HEK293 (cell line): ENCODE results near the gene DLG2.

ENCODE experiments used
- CTCF ChIA-PET: fragments of 350-600 bp; formaldehyde crosslinking; extraction: SDS; loops from one replicate; lab custom pipeline; 2021; ENCODE audit warnings: antibody characterized with exemption; lab: Yijun Ruan, JAX
- POLR2A ChIA-PET: fragments of 300-600 bp; formaldehyde crosslinking; extraction: SDS; loops from one replicate; lab custom pipeline; 2020; ENCODE audit warnings: antibody characterized with exemption, inconsistent platforms; lab: Yijun Ruan, JAX
- H3K27ac ChIP-seq: fragments of 200-500 bp; sonication (Bioruptor generic); 2 replicates; pipeline ENCODE4 v1.5.1; 2014; ENCODE audit warnings: low read depth, low read length, control low read depth, inconsistent platforms; ENCODE audit errors: extremely low read depth
- H3K36me3 ChIP-seq, 2 experiments: fragments of 200-500 bp in 1 of 2; sonication (Bioruptor generic) in 1 of 2; 1 replicate in 1 of 2; 2 replicates in 1 of 2; pipeline ENCODE4 v1.5.1; 2014 to 2017; ENCODE audit warnings: inconsistent platforms in 2 of 2, low read length in 2 of 2; ENCODE audit not compliant: control insufficient read depth in 2 of 2, insufficient read depth in 1 of 2
- H3K4me1 ChIP-seq: fragments of 200-500 bp; sonication (Bioruptor generic); 2 replicates; pipeline ENCODE4 v1.5.1; 2014; ENCODE audit warnings: mild to moderate bottlenecking, low read length, inconsistent platforms; ENCODE audit not compliant: control insufficient read depth, insufficient read depth
- H3K4me3 ChIP-seq: 2 replicates; pipeline ENCODE4 v1.5.1; 2011; ENCODE audit warnings: low read depth, mild to moderate bottlenecking, control low read depth, low read length, moderate library complexity
- H3K9me3 ChIP-seq: fragments of 200-500 bp; sonication (Bioruptor generic); 2 replicates; pipeline ENCODE4 v1.5.1; 2014; ENCODE audit warnings: low read depth, low read length, inconsistent platforms; ENCODE audit not compliant: control insufficient read depth, insufficient read depth
- BCL11A ChIP-seq: fragments of 450-650 bp; formaldehyde crosslinking; IDR thresholded peaks from 2 replicates; pipeline ENCODE4 v1.5.1; 2016; ENCODE audit warnings: low read depth, missing biosample characterization, missing genetic modification characterization
- GLI4 ChIP-seq: fragments of 450-650 bp; formaldehyde crosslinking; IDR thresholded peaks from 2 replicates; pipeline ENCODE4 v1.5.1; 2016; ENCODE audit warnings: missing biosample characterization, missing genetic modification characterization
- HOXD13 ChIP-seq: sonication (generic); formaldehyde crosslinking; IDR thresholded peaks from 2 replicates; pipeline ENCODE4 v1.8.0; 2022; ENCODE audit warnings: missing genetic modification reagents, borderline replicate concordance
- KLF8 ChIP-seq: fragments of 450-650 bp; formaldehyde crosslinking; IDR thresholded peaks from 2 replicates; pipeline ENCODE4 v1.5.1; 2016; ENCODE audit warnings: missing biosample characterization, missing genetic modification characterization
- KLF9 ChIP-seq: fragments of 450-650 bp; formaldehyde crosslinking; IDR thresholded peaks from 2 replicates; pipeline ENCODE4 v1.5.1; 2016; ENCODE audit warnings: missing biosample characterization, missing genetic modification characterization, low read depth
- YY1 ChIP-seq: fragments of 450-650 bp; formaldehyde crosslinking; IDR thresholded peaks from 2 replicates; pipeline ENCODE4 v1.5.1; 2018; ENCODE audit warnings: missing biosample characterization, missing genetic modification characterization
- ZBTB20 ChIP-seq: fragments of 450-650 bp; formaldehyde crosslinking; IDR thresholded peaks from 2 replicates; pipeline ENCODE4 v1.5.1; 2016; ENCODE audit warnings: missing biosample characterization, missing genetic modification characterization
- ZFP3 ChIP-seq: fragments of 450-650 bp; formaldehyde crosslinking; IDR thresholded peaks from 2 replicates; pipeline ENCODE4 v1.5.1; 2016; ENCODE audit warnings: low read depth, missing biosample characterization, missing genetic modification characterization
- ZFP69B ChIP-seq: fragments of 450-650 bp; formaldehyde crosslinking; IDR thresholded peaks from 2 replicates; pipeline ENCODE4 v1.5.1; 2016; ENCODE audit warnings: missing biosample characterization, missing genetic modification characterization
- ZNF121 ChIP-seq: fragments of 450-650 bp; formaldehyde crosslinking; IDR thresholded peaks from 2 replicates; pipeline ENCODE4 v1.5.1; 2016; ENCODE audit warnings: missing biosample characterization, missing genetic modification characterization
- ZNF16 ChIP-seq: fragments of 450-650 bp; formaldehyde crosslinking; IDR thresholded peaks from 2 replicates; pipeline ENCODE4 v1.5.1; 2016; ENCODE audit warnings: low read depth, missing biosample characterization, missing genetic modification characterization
- ZNF202 ChIP-seq: fragments of 450-650 bp; formaldehyde crosslinking; IDR thresholded peaks from 2 replicates; pipeline ENCODE4 v1.5.1; 2016; ENCODE audit warnings: missing biosample characterization, missing genetic modification characterization, borderline replicate concordance
- ZNF23 ChIP-seq: fragments of 450-650 bp; formaldehyde crosslinking; IDR thresholded peaks from 2 replicates; pipeline ENCODE4 v1.5.1; 2016; ENCODE audit warnings: missing biosample characterization, missing genetic modification characterization, borderline replicate concordance
- ZNF239 ChIP-seq: fragments of 450-650 bp; formaldehyde crosslinking; IDR thresholded peaks from 2 replicates; pipeline ENCODE4 v1.5.1; 2016; ENCODE audit warnings: missing biosample characterization, missing genetic modification characterization
- ZNF248 ChIP-seq: fragments of 450-650 bp; formaldehyde crosslinking; IDR thresholded peaks from 2 replicates; pipeline ENCODE4 v1.5.1; 2017; ENCODE audit warnings: missing biosample characterization, missing genetic modification characterization
- ZNF366 ChIP-seq: fragments of 450-650 bp; formaldehyde crosslinking; conservative IDR thresholded peaks from 2 replicates; pipeline ENCODE4 v1.5.1; 2016; ENCODE audit warnings: missing biosample characterization, missing genetic modification characterization
- ZNF391 ChIP-seq: fragments of 450-650 bp; formaldehyde crosslinking; IDR thresholded peaks from 2 replicates; pipeline ENCODE4 v1.5.1; 2016; ENCODE audit warnings: low read depth, missing biosample characterization, missing genetic modification characterization, borderline replicate concordance
- ZNF510 ChIP-seq: fragments of 450-650 bp; formaldehyde crosslinking; IDR thresholded peaks from 2 replicates; pipeline ENCODE4 v1.5.1; 2018; ENCODE audit warnings: mild to moderate bottlenecking, missing genetic modification characterization, missing biosample characterization; ENCODE audit not compliant: insufficient replicate concordance
- ZNF629 ChIP-seq: fragments of 450-650 bp; formaldehyde crosslinking; IDR thresholded peaks from 2 replicates; pipeline ENCODE4 v1.5.1; 2017; ENCODE audit warnings: missing biosample characterization, missing genetic modification characterization
- ZNF639 ChIP-seq: fragments of 450-650 bp; formaldehyde crosslinking; IDR thresholded peaks from 2 replicates; pipeline ENCODE4 v1.5.1; 2016; ENCODE audit warnings: missing biosample characterization, missing genetic modification characterization
- ZNF707 ChIP-seq: fragments of 450-650 bp; formaldehyde crosslinking; IDR thresholded peaks from 2 replicates; pipeline ENCODE4 v1.5.1; 2016; ENCODE audit warnings: missing biosample characterization, missing genetic modification characterization
- ZNF76 ChIP-seq: fragments of 450-650 bp; formaldehyde crosslinking; IDR thresholded peaks from 2 replicates; pipeline ENCODE4; 2016; ENCODE audit warnings: low read depth, missing biosample characterization, missing genetic modification characterization, borderline replicate concordance
- ZNF768 ChIP-seq: fragments of 450-650 bp; formaldehyde crosslinking; IDR thresholded peaks from 2 replicates; pipeline ENCODE4 v1.5.1; 2018; ENCODE audit warnings: missing biosample characterization, mild to moderate bottlenecking, missing genetic modification characterization
- TF ChIP-seq, protein P1 (sequence below): fragments of 450-650 bp; formaldehyde crosslinking; optimal IDR thresholded peaks from 2 replicates; pipeline ENCODE3; 2016; ENCODE audit warnings: missing biosample characterization, mild to moderate bottlenecking, missing genetic modification characterization

Gene DLG2

DNA sequence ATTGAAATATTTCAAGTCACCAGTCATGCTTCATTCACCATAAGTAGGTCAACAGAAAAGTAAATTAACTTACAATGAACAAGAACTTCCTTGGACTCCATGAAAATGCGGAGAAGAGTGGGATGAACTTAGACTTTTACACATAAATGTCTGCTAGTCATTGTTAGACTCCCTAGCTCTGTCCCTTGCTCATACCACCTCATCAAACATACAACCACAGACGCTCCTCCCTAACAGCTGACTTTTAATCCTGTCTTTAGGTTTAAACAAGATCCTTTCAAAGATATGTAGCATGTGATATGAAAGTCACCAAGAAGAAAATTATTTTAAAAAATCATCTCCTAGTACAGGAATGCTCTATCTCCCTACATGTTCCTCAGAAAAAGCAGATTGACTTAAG lies 248.1 kb downstream of the DLG2 start:
- POLR2A ChIA-PET, result no interaction called here

DNA sequence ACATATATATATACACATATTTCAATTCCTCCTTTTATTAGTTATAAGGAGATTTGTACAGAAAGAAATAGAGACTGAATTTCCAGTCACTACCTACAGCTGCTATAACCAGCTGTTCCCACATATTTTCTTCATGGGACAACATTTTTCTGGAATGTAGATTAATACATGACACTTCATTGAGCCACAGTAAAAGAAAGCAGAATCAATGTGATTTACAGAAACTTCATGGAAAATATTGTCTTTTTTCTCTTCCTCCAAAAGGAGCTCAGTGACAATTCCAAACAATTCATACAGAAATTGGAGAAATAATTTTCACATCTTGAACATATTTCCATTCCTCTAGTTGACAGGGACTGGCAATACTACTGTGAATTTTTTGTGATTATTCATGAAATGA lies 249.2 kb downstream of the DLG2 start:
- ChIA-PET POLR2A (no interaction called here), CTCF (no interaction called here)
- H3K27ac ChIP-seq, result no peak overlapping the region
- H3K36me3 ChIP-seq, result no peaks in the 10 kb centered on the region
- TF ChIP-seq HOXD13 (no peak), ZNF248 (tag by site-specific recombination) (no peak), KLF8 (tag by site-specific recombination) (no peak), BCL11A (tag by site-specific recombination) (no peak), YY1 (tag by site-specific recombination) (no peak), ZNF707 (tag by site-specific recombination) (no peak)
- no peaks in the 10 kb centered on the region for H3K9me3 ChIP-seq
- H3K4me1 ChIP-seq, result no peaks in the 10 kb centered on the region
- H3K4me3 ChIP-seq, result no peak overlapping the region

More for the DNA sequence above, 248.1 kb downstream of the DLG2 start:
- H3K36me3 ChIP-seq, result no peaks in the 10 kb centered on the region
- H3K4me1 ChIP-seq, result no peaks in the 10 kb centered on the region
- no peak overlapping the region for H3K4me3 ChIP-seq
- CTCF ChIA-PET, result interaction anchor here (0.6 kb wide), 1 partner anchor 37 kb away, joined by 3 read pairs; no protein-coding TSS in a partner anchor
- H3K9me3 ChIP-seq, result no peaks in the 10 kb centered on the region
- no peak overlapping the region for H3K27ac ChIP-seq
- TF ChIP-seq ZNF391, result no peak
- no peak for TF ChIP-seq HOXD13
- no peak for TF ChIP-seq ZNF16 (tag by site-specific recombination)
- no peak for TF ChIP-seq ZFP3 (tag by site-specific recombination)
- TF ChIP-seq ZNF23 (tag by site-specific recombination), result no peak
- no peak for TF ChIP-seq GLI4 (tag by site-specific recombination)
- TF ChIP-seq, protein P1, sequence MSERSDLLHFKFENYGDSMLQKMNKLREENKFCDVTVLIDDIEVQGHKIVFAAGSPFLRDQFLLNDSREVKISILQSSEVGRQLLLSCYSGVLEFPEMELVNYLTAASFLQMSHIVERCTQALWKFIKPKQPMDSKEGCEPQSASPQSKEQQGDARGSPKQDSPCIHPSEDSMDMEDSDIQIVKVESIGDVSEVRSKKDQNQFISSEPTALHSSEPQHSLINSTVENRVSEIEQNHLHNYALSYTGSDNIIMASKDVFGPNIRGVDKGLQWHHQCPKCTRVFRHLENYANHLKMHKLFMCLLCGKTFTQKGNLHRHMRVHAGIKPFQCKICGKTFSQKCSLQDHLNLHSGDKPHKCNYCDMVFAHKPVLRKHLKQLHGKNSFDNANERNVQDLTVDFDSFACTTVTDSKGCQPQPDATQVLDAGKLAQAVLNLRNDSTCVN, result no peak
- TF ChIP-seq ZNF202 (tag by site-specific recombination), result no peak
- no peak for TF ChIP-seq ZNF639 (tag by site-specific recombination)
- no peak for TF ChIP-seq ZNF629
- TF ChIP-seq ZNF768, result no peak
- TF ChIP-seq ZNF76 (tag by site-specific recombination), result no peak
- no peak for TF ChIP-seq ZBTB20 (tag by site-specific recombination)
- TF ChIP-seq ZNF239 (tag by site-specific recombination), result no peak
- TF ChIP-seq ZNF366 (tag by site-specific recombination), result no peak
- no peak for TF ChIP-seq ZFP69B (tag by site-specific recombination)
- TF ChIP-seq KLF9 (tag by site-specific recombination), result no peak
- TF ChIP-seq ZNF510 (tag by site-specific recombination), result no peak
- no peak for TF ChIP-seq ZNF121 (tag by site-specific recombination)
- TF ChIP-seq, all 188 proteins: peak for 0
